HG02852 (cell line): ENCODE data around the gene TRIP13.
"Not testable (repeated sequence)": the region's sequence is repeated elsewhere in the genome, so short reads cannot be mapped to it uniquely, and the experiment has no call there.

Experiments
- ATAC-seq: cut with Tn5 transposase; IDR thresholded peaks from one replicate; pipeline ENCODE4 v1.9.1; 2021; ENCODE audit warnings: mild to moderate bottlenecking, moderate library complexity; ENCODE audit not compliant: unreplicated experiment

TRIP13 gene

GRCh38 chr5:934381-934967, 41.8 kb downstream of the TRIP13 start:
- not testable (repeated sequence) for ATAC-seq

GRCh38 chr5:935510-936084, 42.9 kb downstream of the TRIP13 start:
- ATAC-seq, result no peak

- no peak for ATAC-seq
Observed at GRCh38 chr5:936149-937144, 43.8 kb downstream of the TRIP13 start.

GRCh38 chr5:937151-937924, 44.7 kb downstream of the TRIP13 start:
- no peak for ATAC-seq

- ATAC-seq, result no peak
Observed at GRCh38 chr5:939368-939767, 46.7 kb downstream of the TRIP13 start.

- not testable (repeated sequence) for ATAC-seq
Observed at GRCh38 chr5:940741-941140, 48.1 kb downstream of the TRIP13 start.

GRCh38 chr5:943201-943917, 50.7 kb downstream of the TRIP13 start:
- ATAC-seq, result no peak

GRCh38 chr5:943918-944620, 51.4 kb downstream of the TRIP13 start:
- ATAC-seq, result no peak

GRCh38 chr5:944621-944927, 51.9 kb downstream of the TRIP13 start:
- ATAC-seq, result no peak

- ATAC-seq, result no peak
Observed at GRCh38 chr5:944992-945685, 52.5 kb downstream of the TRIP13 start.

GRCh38 chr5:945691-946551, 53.2 kb downstream of the TRIP13 start:
- ATAC-seq, result no peak

- no peak for ATAC-seq
Observed at GRCh38 chr5:946720-947625, 54.3 kb downstream of the TRIP13 start.

GRCh38 chr5:947626-948471, 55.2 kb downstream of the TRIP13 start:
- no peak for ATAC-seq

- no peak for ATAC-seq
Observed at GRCh38 chr5:948472-949274, 56.0 kb downstream of the TRIP13 start.

- ATAC-seq, result no peak
Observed at GRCh38 chr5:949275-949543, 56.5 kb downstream of the TRIP13 start.
